Left colon (tissue), 2 donors: ENCODE data around the gene DAZAP2. TPM values are rescaled to one million over a fixed set of nuclear protein-coding genes. Genes with fewer than 3 reads are reported as not detected.
"Not testable (repeated sequence)": the region's sequence is repeated elsewhere in the genome, so short reads cannot be mapped to it uniquely, and the experiment has no call there.

ENCODE experiments used
- ATAC-seq: fragments of 200-7000 bp; cut with Tn5 transposase; one replicate; pipeline ENCODE4 v1.9.1; 2020; ENCODE audit warnings: mild to moderate bottlenecking, moderate library complexity
- DNase-seq, 2 donors: peaks; one replicate each; pipeline ENCODE4 v3.0.0-alpha.2; 2020
- intact Hi-C, 2 donors: fragments of 100-400 bp; cut with DNase I in 1 of 2; cut with micrococcal nuclease in 1 of 2; formaldehyde crosslinking; loops; one replicate each; pipeline versions ENCODE4 v1.11.2 to v1.14.0; 2022; cut with DNase I, micrococcal nuclease
- total RNA-seq, 2 donors: library from RNA; stranded (reverse); fragmentation: NEBNext Ultra II Directional; extraction: Animal tissue kit (Norgen Biotek cat#: 25700); gene quantifications; one replicate each; pipeline ENCODE4 v1.2.1, GENCODE V29; 2021
- donor health status: DM: no; HTN: no; CAD: no.
- donor health status: DM: yes; HTN: yes; CAD: no.

Gene DAZAP2
- total RNA-seq, 2 donors from 2014 or later: 300 to 304 TPM

- ATAC-seq (no peak), DNase-seq (no peak)
- intact Hi-C loops: no loop called here
Observed at GRCh38 chr12:51210690-51211395, 27.8 kb upstream of the DAZAP2 start.

- intact Hi-C loops: no loop called here
- ATAC-seq (no peak), DNase-seq (no peak)
Observed at GRCh38 chr12:51214895-51215294, 23.7 kb upstream of the DAZAP2 start.

GRCh38 chr12:51216642-51217041 lies 22.0 kb upstream of the DAZAP2 start:
- no peak for DNase-seq
- intact Hi-C loops: no loop called here
- ATAC-seq: no peak

- intact Hi-C loops: no loop called here
- peak; percentile 61 to 74 for DNase-seq
- peak; percentile 46 for ATAC-seq
Observed at GRCh38 chr12:51217133-51217967, 21.3 kb upstream of the DAZAP2 start.

DNA sequence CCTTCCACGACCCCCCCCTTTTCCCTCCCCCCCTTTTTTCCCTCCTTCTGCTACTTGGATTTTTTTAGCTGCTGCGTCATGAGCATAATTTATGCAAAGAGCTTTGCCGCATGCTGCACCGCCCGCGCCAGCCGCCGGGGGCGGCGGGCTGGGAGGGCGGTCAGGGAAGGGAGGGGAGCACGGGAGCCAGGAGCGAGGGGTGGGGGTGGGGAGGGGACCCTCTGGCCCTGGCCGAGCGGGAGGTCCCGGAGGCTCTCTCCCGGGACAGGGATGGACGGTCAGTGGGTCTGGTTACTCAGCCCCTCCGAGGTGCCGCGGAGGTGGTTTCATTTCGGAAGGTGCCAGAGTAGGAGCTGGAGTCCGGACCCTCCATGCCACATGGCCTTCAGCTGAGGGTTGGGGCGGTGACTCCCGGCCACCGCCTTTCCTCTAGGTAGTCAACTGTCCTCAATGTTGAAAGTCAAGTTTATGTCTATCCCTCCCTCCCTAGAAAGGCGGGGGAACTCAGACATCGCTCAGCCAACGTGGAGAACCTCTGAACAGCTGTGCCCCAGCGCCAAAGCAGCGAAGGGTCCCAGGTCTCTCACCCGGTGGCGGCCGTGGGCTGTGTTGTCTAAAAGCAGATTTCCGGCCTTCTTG lies 20.5 kb upstream of the DAZAP2 start, which contains the start of gene POU6F1:
Gene POU6F1, minus strand, starts transcription at position 95 of the 639 bp plus-strand sequence. CDS start 11,226 bp downstream, outside the sequence.
- intact Hi-C loops: no loop called here
- DNase-seq: peak; percentile 65 to 75
- peak; percentile 88 for ATAC-seq

- intact Hi-C loops: no loop called here
- ATAC-seq (peak; percentile 50), DNase-seq (peak; percentile 32 to 38)
Observed at GRCh38 chr12:51218607-51219161, 19.9 kb upstream of the DAZAP2 start.

GRCh38 chr12:51219322-51219721 lies 19.3 kb upstream of the DAZAP2 start:
- DNase-seq (no peak), ATAC-seq (peak; percentile 12)
- intact Hi-C loops: no loop called here

DNA sequence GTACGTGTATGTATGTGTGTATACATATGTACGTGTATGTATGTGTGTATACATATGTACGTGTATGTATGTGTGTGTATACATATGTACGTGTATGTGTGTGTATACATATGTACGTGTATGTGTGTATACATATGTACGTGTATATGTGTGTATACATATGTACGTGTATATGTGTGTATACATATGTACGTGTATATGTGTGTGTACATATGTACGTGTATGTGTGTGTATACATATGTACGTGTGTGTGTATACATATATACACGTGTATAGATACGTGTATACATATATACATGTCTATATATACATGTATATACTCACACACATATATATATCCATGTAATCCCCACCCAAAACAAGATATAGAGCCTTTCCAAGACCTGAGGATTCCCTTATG lies 18.8 kb upstream of the DAZAP2 start:
- ATAC-seq, intact Hi-C loops, DNase-seq: not testable (repeated sequence)

DNA sequence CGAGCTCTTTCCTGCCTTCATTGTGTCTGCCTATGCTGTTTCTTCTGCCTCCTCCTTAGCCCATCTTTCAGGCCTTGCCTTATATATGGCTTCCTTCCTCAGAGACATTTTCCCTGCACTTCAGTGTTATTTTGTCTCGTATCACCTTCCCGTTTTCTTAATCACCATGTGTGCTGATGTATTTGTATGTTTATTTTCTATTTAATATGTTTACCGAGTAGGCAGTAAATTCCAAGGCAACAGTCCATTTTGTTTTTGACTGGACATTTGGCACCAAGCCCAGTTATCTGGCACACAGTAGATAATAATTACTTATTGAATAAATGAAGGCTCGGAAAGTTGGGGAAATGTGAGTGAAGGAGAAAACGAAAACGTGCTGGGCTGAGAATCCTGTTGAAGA lies 16.2 kb upstream of the DAZAP2 start:
- no peak for DNase-seq
- intact Hi-C loops: no loop called here
- no peak for ATAC-seq

DNA sequence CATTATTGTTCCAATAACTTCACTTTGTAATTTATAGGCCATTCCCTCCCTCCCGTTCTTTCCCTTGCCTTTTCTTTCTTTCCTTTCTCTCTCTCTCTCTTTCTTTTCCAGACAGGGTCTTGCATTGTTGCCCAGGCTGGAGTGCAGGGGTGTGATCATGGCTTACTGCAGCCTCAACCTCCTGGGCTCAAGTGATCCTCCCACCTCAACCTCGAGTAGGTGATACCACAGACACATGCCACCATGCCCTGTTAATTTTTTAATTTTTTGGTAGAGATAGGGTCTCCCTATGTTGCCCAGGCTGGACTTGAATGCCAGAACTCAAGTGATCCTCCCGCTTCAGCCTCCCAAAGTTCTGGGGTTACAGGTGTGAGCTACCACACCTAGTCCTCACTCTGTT lies 14.0 kb upstream of the DAZAP2 start:
- intact Hi-C loops: no loop called here
- ATAC-seq: no peak
- DNase-seq: no peak

GRCh38 chr12:51225234-51225633 lies 13.4 kb upstream of the DAZAP2 start:
- intact Hi-C loops: no loop called here
- DNase-seq (no peak), ATAC-seq (no peak)

DNA sequence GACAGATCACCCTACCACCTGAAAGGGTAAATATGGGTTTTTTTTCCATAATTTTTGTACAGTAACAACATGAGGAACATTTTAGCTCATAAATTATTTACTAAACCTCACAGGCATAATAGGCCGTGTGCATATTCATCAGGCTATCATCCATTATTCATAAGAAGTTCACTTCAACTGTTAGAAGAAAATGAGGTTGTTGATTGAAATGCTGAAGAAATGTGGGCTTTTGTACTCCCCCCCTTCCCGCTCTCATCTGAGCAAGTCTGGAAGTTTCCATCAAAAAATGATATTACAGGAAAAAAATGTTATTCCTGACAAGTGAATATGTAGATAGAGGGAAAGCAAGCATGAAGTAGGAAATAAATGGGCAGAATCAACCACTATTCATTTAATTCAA lies 12.9 kb upstream of the DAZAP2 start:
- ATAC-seq (no peak), DNase-seq (no peak)
- intact Hi-C loops: no loop called here

DNA sequence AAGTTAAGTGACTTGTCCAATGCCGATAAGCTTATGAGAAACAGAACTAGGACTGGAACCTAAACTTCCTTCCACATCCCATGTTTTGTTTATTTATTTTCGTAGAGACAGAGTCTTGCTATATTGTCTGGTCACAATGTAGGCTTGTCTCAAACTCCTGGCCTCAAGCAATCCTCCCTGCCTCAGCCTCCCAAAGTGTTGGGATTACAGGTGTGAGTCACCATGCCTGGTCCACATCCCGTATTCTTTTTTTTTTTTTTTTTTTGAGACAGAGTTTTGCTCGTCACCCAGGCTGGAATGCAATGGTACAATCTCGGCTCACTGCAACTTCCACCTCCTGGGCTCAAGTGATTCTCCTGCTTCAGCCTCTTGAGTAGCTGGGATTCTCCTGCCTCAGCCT lies 11.5 kb upstream of the DAZAP2 start:
- DNase-seq, ATAC-seq, intact Hi-C loops: not testable (repeated sequence)

DNA sequence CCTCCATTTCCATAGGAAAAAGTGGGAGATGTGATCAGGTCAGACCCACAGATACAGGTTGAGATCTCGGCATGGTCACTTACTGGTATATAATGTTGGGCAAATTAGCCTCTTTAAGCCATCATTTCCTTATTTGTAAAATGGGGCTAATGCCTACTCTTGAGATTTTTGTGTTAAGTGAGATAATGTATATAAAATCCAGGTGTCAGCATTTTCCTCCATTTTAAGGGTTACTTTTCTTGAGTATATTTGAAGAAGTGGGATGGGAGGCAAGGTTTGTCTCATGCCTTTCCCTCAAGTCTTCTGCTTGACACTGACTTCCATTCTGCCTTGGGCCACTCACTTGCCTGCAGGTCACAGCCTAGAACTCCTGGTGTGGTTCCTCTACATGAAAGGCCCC lies 10.7 kb upstream of the DAZAP2 start:
- DNase-seq (no peak), ATAC-seq (no peak)
- intact Hi-C loops: no loop called here

DNA sequence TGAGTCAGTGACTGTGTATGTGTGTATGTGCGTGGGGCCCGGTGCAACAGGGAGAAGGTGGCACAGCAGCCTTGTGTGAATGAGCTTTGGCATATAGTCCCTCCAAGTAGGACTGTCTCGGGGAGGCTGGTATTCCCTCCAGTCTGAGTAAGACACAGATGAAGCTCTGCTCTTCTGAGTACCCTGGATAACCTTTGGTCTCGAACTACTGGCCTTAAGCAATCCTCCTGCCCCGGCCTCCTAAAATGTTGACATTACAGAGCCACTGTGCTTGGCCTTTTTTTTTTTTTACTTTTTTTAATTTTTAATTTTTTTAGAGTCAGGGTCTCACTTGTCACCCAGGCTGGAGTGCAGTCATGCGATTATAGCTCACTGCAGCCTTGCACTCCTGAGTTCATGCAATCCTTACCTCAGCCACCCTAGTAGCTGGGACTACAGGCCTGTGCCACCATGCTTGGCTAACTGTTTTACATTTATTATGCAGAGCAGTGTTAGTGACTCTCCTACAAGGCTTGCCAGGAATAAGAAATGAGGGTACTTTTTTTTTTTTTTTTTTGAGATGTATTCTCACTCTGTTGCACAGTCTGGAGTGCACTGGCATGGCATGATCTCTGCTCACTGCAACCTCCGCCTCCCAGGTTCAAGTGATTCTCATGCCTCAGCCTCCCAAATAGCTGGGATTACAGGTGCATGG lies 9.4 kb upstream of the DAZAP2 start:
- DNase-seq (no peak), ATAC-seq (no peak)
- intact Hi-C loops: no loop called here

DNA sequence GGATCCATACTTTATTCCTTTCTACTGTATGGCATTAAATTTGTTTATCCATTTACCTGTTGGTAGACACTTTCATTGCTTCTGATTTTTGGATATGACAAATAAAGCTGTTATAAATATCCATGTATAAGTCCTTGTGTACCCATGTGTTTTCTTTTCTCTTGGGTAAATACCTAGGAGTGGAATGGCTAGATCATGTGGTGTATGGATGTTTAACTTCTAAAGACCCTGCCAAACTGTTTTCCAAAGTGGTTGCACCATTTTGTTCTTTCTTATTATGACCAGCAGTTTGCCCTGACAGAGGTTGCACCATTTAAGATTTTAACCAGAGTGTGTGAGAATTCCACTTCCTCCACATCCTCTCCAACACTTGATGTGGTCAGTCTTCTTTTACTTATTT lies 6.0 kb upstream of the DAZAP2 start:
- intact Hi-C loops: no loop called here
- DNase-seq (no peak), ATAC-seq (no peak)

- DNase-seq: no peak
- intact Hi-C loops: no loop called here
- ATAC-seq: no peak
Observed at GRCh38 chr12:51234530-51234929, 4.1 kb upstream of the DAZAP2 start.

DNA sequence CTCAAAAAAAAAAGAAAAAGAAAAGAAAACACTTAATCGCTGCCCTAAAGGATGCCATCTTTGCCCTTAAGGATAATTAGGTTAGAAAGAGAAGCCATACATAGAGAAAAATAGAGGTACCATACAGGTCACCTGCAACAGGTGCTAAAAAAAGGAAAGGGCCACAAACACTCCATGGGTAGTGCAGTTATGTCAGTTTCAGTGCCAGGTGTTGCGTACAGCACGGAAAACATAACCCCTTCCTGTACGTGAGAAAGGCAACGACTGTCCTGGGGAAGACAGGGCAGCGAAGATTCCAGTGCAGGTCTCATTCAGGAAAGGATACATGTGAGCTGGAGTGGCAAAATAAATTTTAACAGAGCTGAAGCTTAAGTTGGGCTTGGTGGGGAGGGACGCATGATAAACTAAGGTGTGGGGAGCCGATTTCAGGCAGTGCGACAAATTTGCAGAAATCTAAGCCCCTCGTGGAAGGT lies 553 bp upstream of the DAZAP2 start:
- no peak for DNase-seq
- intact Hi-C loops: no loop called here
- ATAC-seq: peak; percentile 41

- intact Hi-C loops: no loop called here
- DNase-seq (no peak), ATAC-seq (no peak)
Observed at GRCh38 chr12:51240971-51241370, 2.3 kb downstream of the DAZAP2 start.
